ENCODE data around the gene ARHGEF37. TPM values are rescaled to one million over a fixed set of nuclear protein-coding genes. Genes with fewer than 3 reads are reported as not detected.

Gene ARHGEF37
- total and polyA plus RNA-seq, 4 donors, result 2.2 to 9.1 (median 3.7) TPM

DNA sequence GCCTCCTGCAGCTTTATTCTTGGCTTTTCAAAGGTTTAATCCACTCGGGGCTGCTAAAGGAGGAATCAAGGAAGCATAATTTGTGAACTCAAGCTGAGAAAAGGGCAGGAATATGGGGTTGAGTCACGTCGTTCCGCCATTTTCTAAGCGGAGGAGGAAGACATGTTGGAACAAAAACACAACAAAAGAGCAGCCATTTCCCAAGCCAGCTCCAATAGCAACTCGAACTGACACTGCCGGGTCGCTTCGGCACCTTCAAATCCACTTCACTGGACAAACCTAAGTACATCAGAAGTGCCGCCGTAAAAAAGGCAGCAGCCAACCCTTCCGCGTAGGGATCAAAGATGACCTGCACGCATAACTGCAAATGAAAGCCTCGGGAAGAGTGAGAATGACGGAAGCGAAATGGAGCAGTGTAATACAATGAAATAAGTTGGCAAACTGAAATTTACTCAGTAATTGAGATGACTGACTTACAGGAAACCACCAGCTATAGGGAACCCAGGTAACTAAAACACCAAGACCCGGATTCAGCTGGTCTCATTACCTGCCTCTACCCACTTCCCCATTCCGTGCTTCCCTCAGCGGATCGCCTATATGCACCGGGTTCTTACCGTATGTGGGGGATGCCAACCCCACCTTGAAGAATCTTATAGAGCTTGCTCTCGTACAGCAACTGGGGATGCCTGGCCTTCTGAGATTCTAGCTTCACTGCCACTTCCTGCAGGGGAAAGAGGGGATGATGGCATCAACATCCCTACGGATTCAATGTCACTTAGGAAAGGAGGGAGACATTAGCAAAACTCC is 31.6 kb upstream of the ARHGEF37 start:
- TF ChIP-seq, protein P1, sequence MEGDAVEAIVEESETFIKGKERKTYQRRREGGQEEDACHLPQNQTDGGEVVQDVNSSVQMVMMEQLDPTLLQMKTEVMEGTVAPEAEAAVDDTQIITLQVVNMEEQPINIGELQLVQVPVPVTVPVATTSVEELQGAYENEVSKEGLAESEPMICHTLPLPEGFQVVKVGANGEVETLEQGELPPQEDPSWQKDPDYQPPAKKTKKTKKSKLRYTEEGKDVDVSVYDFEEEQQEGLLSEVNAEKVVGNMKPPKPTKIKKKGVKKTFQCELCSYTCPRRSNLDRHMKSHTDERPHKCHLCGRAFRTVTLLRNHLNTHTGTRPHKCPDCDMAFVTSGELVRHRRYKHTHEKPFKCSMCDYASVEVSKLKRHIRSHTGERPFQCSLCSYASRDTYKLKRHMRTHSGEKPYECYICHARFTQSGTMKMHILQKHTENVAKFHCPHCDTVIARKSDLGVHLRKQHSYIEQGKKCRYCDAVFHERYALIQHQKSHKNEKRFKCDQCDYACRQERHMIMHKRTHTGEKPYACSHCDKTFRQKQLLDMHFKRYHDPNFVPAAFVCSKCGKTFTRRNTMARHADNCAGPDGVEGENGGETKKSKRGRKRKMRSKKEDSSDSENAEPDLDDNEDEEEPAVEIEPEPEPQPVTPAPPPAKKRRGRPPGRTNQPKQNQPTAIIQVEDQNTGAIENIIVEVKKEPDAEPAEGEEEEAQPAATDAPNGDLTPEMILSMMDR (IDR thresholded peaks at IDR 0.05; ENCODE audit: control extremely low read depth, extremely low read depth), result no peak
- peaks cover 6 to 21% (median 14%) of the 10 kb centered on the region in 5 donors for H3K4me1 ChIP-seq (ENCODE audit: control insufficient read depth in 5 of 5, insufficient read depth in 5 of 5, low read length in 5 of 5)
- ATAC-seq (ENCODE audit: insufficient read depth, low FRiP score) (no peak), DNase-seq (peak; percentile 49 to 62 (median 60))
- peaks cover 6 to 27% (median 12%) of the 10 kb centered on the region in 4 donors for H3K36me3 ChIP-seq (ENCODE audit: control insufficient read depth in 4 of 4, insufficient read depth in 4 of 4, low read length in 4 of 4)
- H3K9me3 ChIP-seq (ENCODE audit: control insufficient read depth in 4 of 4, insufficient read depth in 3 of 4, low read length in 3 of 4), result no peaks in the 10 kb centered on the region
- no peaks in the 10 kb centered on the region for H3K27me3 ChIP-seq (ENCODE audit: control insufficient read depth in 3 of 3, insufficient read depth in 3 of 3, low read length in 2 of 3)
- H3K9ac ChIP-seq (ENCODE audit: insufficient read depth in 1 of 2, low read length in 2 of 2), result peak overlapping the region; percentile 99 to 100
- 1 to 2% methylated on average over 25 of the region's 25 CpGs for WGBS, 2 donors
- H3K4me3 ChIP-seq, result peak overlapping the region; percentile 95
- H3K27ac ChIP-seq (ENCODE audit: low read depth in 1 of 2, low read length in 1 of 2), result peak overlapping the region; percentile 90 to 97

DNA sequence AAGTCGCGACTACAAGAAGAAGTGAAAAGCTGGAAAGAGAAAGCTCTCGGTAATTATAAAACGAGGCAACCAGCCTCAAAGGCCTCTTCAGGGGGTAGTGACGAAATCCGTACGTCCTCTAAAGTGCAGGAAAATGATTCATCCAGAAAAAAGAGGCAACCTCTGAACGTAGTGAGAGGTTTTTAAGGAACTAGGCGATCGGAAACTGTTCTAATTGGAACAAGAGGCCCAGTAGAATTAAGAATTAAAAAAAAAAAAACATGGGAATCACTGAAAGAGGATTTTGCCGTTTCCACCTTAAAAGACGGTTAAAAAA is 31.1 kb upstream of the ARHGEF37 start:
- ATAC-seq (ENCODE audit: insufficient read depth, low FRiP score), result no peak
- peaks cover 2 to 25% (median 9%) of the 10 kb centered on the region in 4 donors for H3K36me3 ChIP-seq (ENCODE audit: control insufficient read depth in 4 of 4, insufficient read depth in 4 of 4, low read length in 4 of 4)
- WGBS, 2 donors, result 0 to 1% methylated on average over 12 of the region's 12 CpGs

DNA sequence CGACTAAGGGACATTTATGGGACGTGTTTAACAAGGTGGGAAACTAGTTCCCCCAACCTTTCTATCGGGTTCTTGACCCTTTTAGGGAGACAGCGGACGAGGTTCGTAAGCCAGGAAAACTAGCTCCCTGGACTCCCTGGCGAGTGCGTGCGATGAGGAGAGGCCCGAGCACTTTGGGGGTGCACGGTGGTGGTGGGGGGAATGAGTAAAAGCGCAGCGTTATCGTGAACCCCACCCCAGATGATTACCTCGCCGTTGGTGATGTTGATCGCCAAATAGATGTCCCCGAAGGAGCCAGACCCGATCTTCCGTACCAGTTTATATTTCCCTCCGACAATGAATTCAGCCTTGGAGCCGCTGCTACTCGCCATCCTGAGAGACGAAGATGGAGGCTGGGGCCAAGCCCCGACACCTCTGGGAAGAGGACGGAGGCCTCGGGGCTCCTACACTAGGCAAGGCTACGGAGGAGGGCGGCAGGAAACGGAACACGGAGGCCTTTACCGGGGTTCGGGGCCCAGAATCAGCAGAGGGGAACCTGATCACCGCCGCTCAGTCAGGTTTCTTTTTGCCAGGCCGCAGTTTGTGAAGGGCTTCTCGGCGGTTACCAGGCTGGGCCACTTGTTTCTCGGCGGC is 30.6 kb upstream of the ARHGEF37 start:
- peak overlapping the region; percentile 96 to 97 for H3K27ac ChIP-seq (ENCODE audit: low read depth in 1 of 2, low read length in 1 of 2)
- H3K36me3 ChIP-seq (ENCODE audit: control insufficient read depth in 4 of 4, insufficient read depth in 4 of 4, low read length in 4 of 4), result peaks cover 0 to 20% (median 6%) of the 10 kb centered on the region in 4 donors
- H3K4me3 ChIP-seq, result peak overlapping the region; percentile 95
- H3K9ac ChIP-seq (ENCODE audit: insufficient read depth in 1 of 2, low read length in 2 of 2), result peak overlapping the region; percentile 99 to 100
- H3K27me3 ChIP-seq (ENCODE audit: control insufficient read depth in 3 of 3, insufficient read depth in 3 of 3, low read length in 2 of 3), result no peaks in the 10 kb centered on the region
- 0 to 1% methylated on average over 39 to 40 of the region's 40 CpGs for WGBS, 2 donors
- peaks cover 6 to 21% (median 10%) of the 10 kb centered on the region in 5 donors for H3K4me1 ChIP-seq (ENCODE audit: control insufficient read depth in 5 of 5, insufficient read depth in 5 of 5, low read length in 5 of 5)
- no peaks in the 10 kb centered on the region for H3K9me3 ChIP-seq (ENCODE audit: control insufficient read depth in 4 of 4, insufficient read depth in 3 of 4, low read length in 3 of 4)
- ATAC-seq (ENCODE audit: insufficient read depth, low FRiP score), result peak; percentile 2
- DNase-seq, result peak; percentile 25 to 58 (median 36)
- TF ChIP-seq, protein P1 (IDR thresholded peaks at IDR 0.05; ENCODE audit: control extremely low read depth, extremely low read depth), result no peak

More for the DNA sequence above, 31.1 kb upstream of the ARHGEF37 start:
- DNase-seq, result peak in 1 of 3 donors; percentile 63
- Histone ChIP-seq H3K9ac (ENCODE audit: insufficient read depth in 1 of 2, low read length in 2 of 2) (peak overlapping the region; percentile 99 to 100), H3K9me3 (ENCODE audit: control insufficient read depth in 4 of 4, insufficient read depth in 3 of 4, low read length in 3 of 4) (no peaks in the 10 kb centered on the region), H3K27ac (ENCODE audit: low read depth in 1 of 2, low read length in 1 of 2) (peak overlapping the region; percentile 96 to 97), H3K4me1 (ENCODE audit: control insufficient read depth in 5 of 5, insufficient read depth in 5 of 5, low read length in 5 of 5) (peaks cover 6 to 21% (median 10%) of the 10 kb centered on the region in 5 donors), H3K27me3 (ENCODE audit: control insufficient read depth in 3 of 3, insufficient read depth in 3 of 3, low read length in 2 of 3) (no peaks in the 10 kb centered on the region), H3K4me3 (peak overlapping the region; percentile 95)
- TF ChIP-seq, protein P1 (IDR thresholded peaks at IDR 0.05; ENCODE audit: control extremely low read depth, extremely low read depth), result no peak
